ENCODE measurements around the gene C15orf40.

- TF ChIP-seq CTCF (IDR thresholded peaks at IDR 0.05) (no peak), EP300 (IDR thresholded peaks at IDR 0.05) (no peak), POLR2A (IDR thresholded peaks at IDR 0.05; ENCODE audit: low read depth) (no peak), POLR2AphosphoS5 (IDR thresholded peaks at IDR 0.05) (no peak)
These were observed 40.0 kb downstream of the C15orf40 start for GRCh38 chr15:82971218-82971984.
